HG03045 (cell line): ENCODE measurements around the gene GRK5.

Experiments used
- ATAC-seq: cut with Tn5 transposase; IDR thresholded peaks from one replicate; pipeline ENCODE4 v1.9.1; 2021; ENCODE audit warnings: mild to moderate bottlenecking, moderate library complexity; ENCODE audit not compliant: unreplicated experiment

The GRK5 gene

GRCh38 chr10:119496273-119496672 is 288.9 kb downstream of the GRK5 start:
- peak; percentile 91 for ATAC-seq

DNA sequence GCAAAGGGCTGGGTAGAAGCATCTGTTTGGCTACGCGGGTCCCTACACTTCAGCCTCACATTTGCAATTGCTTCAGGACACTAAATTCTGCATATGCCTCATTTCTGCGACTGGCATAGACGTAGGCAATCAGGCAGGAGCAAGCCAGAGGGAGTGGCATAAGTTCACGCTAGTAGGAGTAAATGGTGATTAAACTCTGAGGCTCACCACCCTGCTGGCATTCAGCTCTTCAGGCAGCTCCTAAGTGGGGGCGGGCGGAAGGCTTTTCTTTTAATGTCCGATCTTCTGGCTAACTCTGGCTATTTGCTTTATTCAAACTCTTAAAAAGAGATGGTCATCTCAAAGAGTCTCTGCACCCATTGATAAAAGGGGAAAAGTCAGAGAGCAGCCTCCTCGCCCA is 289.9 kb downstream of the GRK5 start:
- ATAC-seq: no peak

DNA sequence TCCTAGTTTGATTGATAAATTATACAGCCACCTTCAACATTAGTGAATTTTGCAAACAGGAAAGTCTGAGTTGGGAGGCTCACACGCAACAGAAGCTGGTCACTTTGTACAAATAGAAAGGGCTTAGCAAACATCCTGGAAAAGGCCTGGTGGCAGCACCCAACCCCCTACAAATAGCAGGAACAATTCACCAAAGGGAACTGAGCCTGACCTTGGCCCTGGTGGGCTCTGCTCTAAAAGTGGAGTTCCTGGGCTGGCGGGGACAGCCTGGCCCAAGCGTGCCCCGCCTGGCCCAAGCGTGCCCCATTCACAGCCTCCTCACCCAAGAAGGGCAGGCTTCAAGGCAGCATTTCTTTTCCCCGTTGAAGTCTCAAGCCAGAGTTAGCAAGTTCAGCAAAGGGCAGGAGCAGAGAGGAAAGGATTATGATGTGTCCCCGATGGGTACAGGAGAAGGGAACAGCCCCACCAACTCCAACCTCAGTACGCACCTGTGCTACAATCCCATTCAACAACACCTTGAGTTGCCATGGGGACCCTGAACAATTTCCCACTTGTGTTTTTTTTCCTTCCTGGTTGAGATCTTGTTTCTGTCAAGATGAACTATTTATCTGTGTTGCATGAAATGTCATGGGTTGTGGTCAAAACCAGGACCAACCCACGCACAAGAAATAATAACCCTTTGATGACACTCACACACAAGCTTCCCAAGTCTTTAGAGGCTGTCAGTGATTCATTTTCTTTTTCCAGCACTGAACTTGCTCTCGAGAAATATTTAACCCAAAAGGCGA is 291.7 kb downstream of the GRK5 start:
- ATAC-seq: no peak

GRCh38 chr10:119499677-119500002 is 292.3 kb downstream of the GRK5 start:
- no peak for ATAC-seq

DNA sequence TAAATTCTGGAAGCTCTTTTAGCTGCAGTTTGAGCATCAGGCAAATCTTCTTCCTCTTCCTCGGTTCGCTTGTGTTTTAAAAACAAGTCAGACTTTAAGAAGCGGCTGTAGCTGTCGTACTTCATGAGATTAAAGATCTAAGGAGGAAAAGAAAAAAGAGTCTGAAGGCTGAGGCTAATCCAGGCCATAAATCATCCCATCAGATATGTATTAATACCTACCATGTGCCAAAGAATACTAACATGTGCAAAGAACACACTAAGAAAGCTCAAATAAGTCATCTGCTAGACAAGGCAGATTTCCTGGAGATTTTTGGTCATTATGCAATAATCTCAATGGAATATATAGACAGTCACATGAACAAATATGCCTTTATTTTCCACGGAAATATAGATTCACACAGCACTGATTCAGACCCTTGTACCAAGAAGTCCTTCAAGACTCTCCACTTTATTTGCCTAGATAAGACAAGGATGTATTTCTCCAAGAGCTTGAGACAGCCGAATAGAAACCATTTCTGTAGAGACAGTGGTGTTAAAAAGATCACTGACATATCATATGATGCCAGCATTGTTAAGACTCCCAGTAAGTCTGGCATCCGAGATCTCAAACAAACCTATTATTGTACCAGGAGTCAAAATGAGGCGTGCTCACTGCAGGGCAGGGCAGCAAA is 292.9 kb downstream of the GRK5 start:
- no peak for ATAC-seq

DNA sequence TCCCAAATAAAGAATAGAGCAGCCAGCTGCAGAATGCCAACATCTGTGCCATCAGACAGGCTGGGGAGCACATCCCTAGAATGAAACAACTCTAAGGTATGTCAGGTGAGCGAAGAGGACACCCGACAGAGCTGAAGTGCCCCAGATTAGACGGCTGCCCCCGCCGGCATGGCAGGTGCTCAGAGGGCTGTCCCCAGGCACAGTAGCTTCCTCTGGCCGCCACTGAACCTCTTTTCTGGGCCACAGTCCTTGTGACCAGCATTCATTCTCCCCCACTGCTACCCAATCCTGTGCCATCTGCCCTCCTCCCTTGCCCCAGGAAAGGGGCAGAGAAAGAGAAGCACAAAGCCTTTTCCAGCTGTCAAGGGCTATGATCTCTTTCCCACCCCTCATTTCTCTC is 293.4 kb downstream of the GRK5 start:
- no peak for ATAC-seq

DNA sequence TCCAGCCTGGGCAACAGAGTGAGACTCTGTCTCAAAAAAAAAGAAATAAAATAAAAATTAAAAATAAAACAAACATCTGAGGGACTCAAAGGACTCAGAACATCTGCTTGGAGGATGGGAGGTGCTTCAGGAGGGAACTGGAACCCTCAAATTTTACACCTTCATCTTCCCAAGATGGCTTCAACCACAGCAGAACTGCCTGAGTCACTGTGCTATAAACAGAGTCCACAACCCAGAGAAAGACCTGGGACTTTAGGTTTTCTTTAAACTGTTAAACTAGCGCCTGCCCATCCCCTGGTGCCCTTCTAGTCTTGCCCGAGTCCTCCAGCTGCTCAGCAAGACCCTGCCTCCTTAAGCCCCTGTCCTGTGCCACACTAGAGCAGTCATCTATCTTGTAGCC is 294.3 kb downstream of the GRK5 start:
- no peak for ATAC-seq

DNA sequence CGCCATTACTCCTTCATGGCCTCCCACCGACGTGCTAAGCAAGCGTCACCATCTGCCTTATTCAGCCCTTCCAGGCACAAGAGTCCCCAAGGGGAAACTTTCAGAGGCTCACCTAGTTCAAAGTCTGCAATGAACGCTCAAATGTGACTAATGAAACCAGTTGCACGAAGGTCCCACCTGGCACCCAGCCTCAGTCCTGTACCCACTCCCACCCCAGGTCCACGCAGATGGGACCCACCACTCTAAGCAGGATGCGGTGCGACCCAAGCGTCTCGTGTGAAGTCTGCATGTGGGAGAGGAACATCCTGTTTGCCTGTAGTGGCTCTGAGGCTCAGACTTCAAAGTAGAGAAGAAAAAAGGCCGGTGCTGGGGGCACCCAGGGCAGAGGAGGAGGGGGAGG is 294.8 kb downstream of the GRK5 start:
- peak; percentile 44 for ATAC-seq

- no peak for ATAC-seq
Observed at GRCh38 chr10:119502618-119503155, 295.3 kb downstream of the GRK5 start.

DNA sequence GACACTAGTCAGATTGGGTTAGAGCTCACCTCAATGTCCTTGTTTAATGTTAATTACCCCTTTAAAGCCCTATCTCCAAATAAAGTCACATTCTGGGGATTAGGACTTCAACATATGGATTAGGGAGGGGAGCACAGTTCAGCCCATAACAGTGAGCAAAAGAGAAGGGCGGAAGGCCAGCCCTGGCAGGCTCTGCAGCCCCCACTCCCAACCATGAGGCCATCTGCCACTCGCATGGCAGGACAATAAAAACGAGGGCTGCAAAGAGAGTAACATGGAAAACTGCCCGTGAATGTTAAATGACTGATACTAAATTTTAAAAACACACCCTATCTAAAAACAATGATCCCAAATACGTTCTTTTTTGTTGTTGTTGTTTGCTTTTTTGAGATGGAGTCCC is 296.4 kb downstream of the GRK5 start:
- ATAC-seq: no peak

DNA sequence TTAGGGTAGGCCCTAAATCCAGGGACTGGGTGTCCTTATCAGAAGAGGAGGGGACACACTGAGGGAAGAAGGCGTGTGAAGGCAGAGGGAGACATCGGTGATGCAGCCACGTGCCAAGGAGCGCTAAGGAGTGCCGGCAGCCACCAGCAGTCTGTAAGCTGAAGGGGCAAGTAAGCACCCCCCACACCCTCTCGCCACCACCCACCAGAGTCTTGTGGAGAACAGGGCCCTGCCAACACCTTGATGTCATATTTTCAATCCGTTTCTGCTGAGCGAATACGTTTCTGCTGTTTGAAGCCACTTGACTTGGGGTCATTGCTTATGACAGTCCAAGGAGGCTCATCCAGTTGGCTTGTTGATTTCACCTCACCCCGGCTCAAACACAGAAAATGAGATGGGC is 297.3 kb downstream of the GRK5 start:
- ATAC-seq: no peak

DNA sequence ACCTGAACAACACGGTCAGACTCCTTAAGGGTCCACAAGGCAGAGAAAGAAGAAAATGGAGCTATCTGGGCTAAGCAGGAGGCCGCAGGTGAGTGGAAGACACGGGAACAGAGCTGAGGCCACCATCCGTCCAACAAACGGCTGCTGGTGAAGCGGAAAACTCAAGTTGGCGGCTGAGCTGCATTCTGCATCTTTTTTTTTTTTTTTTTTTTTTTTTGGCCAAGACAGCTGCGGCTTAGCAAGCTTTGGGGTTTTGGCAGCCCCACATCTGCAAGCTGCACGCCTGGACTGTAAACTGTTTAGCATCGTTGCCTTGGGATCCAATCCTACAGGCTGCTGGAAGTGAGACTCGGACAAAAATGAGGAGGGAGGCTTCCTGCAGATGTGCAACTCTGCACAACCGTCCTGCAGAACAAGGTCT is 297.8 kb downstream of the GRK5 start:
- no peak for ATAC-seq
